ENCODE results near the gene PTPN5.

PTPN5 gene

DNA sequence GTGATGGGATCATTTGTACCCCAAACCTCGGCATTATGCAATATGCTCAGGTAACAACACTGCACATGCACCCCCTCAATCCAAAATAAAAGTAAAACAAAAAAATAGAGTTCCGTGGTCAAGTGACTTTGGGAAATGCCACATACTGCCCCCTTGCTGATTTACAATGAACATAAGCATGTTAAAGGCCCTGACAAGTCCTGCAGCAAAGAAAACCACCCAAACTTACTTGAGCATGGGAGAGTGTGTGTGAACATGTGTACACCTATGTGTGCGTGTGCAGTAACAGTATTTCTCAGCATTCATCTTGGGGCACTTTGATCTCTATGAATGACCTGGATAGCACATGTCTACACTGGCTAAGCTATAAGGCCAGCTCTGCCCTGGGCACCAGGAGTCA, 49.8 kb downstream of the PTPN5 start:
- no peak for DNase-seq (ENCODE audit: low spot score)

DNA sequence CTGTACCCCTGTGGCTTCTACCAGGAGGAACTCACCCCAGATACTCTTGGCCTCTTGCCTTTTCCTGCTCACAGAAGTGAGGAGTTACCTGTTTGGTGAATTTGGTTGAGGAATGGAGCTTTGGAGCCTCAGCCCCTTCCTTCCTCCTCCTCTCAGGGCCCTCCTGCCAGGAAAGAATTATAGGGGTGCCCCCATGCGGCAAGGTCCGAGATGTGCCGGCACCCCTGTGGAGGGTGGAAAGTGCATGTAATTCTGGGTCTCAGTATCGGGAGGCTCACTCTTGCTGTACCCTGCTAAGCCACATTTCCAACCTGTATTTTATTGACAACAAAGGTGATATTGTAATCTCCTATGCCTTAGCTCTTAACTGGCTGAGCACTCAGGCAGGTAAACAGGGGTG, 51.9 kb downstream of the PTPN5 start:
- DNase-seq (ENCODE audit: low spot score), result no peak

DNA sequence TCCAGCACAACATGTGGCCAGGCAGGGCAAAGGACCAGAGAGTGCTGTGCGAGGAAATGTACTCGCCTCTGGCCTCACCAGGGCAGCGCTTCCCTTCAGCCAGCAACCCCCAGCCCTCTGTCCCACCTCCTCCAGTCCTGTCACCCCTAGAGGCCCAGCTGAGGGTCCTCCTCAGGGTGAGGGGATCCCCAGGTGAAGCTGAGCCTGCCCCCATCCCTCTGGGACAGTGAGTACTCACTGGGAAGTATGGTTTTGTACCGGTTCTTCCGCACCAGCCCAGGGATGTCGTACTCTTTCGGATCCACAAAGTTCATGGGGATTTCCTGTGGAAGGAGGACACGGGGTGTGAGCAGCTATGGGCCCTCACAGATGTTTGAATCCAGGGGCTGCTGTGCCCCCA, 54.0 kb downstream of the PTPN5 start:
- no peak for DNase-seq (ENCODE audit: low spot score)

DNA sequence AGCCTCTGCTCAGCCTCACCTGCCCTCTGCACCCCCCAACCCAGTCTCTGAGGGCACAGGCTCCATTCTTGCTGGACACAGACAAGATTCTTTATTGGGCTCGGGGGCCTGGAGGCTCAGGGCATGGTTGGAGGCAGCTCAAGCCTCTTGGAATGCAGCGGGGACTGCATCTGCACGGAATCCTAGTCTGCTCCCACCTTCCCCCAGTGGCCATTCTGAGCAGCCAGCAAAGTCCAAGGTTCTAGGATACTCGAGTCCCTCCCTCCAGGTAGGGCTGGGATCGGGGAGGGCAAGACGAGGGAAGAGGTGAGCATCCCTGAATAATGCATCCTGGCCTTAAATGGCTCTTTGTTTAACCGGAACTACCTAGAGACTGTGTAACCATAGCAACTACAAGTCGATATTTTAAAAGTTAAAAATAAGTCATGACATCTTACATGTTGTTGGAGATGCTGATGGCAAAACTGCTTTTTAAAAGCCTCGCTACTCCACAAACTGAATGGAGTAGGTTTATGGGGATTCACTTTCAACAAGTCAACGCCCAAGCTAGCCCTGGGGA, 54.9 kb downstream of the PTPN5 start:
- DNase-seq (ENCODE audit: low spot score), result no peak

DNA sequence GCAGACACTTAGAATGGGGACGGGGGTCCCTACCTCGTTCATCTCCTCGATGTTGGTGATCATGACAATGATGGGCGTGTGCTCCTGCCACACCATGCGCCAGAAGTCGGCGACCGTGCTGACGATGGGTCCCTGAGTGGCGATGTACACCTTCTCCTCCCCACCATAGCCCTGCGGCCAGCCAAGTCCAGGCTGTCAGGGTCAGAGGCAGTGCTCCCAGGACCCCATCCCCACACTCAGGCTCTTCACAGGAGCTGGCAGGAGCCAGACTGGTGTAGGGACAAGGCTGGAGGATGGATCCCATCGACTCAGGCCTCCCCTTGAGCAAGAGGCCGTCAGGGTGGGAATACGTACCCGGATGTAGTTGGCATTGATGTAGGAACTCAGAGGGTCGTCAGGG, 58.4 kb downstream of the PTPN5 start:
- no peak for DNase-seq (ENCODE audit: low spot score)

DNA sequence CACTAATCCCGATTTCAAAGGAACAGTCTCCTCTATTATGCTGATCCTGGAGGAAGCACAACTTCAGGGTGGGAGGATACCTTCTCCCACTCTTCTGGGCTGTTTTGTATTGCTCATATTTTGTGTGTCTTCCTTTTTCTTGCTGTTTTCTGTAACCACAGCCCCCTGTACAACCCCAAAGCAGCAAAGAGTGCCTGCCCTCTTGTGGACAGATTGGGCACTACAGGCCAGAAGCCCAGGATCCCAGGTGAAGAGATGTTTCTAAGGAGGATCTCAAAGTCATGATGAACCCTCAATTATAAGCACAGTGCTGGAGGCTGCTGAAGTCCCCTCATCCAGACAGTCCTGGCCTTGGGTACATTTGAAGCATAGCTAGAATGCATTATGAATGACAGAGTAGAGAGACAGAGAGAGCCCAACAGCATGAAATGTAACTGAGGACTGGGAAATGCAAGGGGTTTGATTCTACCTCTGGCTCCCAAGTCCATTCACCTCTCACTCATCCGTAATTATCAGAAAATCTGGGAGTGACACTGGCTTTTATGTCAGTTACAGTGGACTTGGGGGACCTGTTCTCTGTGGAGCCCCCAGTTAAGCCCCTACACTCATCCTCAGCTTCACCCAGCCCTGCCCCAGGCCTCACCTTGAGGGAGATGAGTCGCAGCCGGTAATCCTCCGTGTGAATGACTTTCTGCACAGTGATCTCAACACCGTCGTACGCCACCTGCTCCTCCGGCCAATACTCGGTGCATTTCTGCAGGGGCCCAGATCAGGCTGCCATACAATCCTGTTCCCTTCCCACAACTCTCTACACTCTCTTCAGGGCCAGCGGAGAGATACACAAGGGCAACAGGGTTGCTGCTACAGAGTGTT, 59.4 kb downstream of the PTPN5 start:
- DNase-seq (ENCODE audit: low spot score), result peak; percentile 64

GRCh38 chr11:18731441-18731840, 60.2 kb downstream of the PTPN5 start:
- no peak for DNase-seq (ENCODE audit: low spot score)

- no peak for DNase-seq (ENCODE audit: low spot score)
Observed at GRCh38 chr11:18730020-18730419, 61.6 kb downstream of the PTPN5 start.

DNA sequence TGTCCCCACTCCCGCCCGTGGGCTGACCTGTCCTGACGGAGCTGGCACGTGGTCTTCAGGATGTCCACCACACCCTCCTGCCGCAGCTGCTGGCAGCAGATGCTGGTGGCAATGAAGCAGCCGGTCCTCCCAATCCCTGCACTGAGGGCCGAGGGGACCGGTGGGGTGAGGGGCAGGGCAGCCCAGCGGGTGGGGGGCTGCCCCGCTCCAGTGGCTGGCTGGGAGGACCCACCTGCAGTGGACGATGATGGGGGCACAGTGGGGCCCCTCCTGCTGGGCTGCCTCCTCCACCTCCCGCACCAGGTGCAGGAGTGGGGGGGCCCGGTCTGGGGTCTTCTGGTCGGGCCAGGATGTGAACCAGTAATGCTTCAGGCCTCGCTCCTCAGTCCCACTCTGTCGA, 62.2 kb downstream of the PTPN5 start:
- DNase-seq (ENCODE audit: low spot score), result no peak

GRCh38 chr11:18728658-18729057, 62.9 kb downstream of the PTPN5 start:
- no peak for DNase-seq (ENCODE audit: low spot score)

GRCh38 chr11:18727479-18728236, 63.9 kb downstream of the PTPN5 start:
- peak; percentile 74 for DNase-seq (ENCODE audit: low spot score)

GRCh38 chr11:18726040-18726439, 65.6 kb downstream of the PTPN5 start, which contains the start of gene IGSF22:
Gene IGSF22 (minus strand): TSS chr11:18726188. CDS start chr11:18724236, 1,952 bp downstream.
- DNase-seq (ENCODE audit: low spot score), result no peak

GRCh38 chr11:18723991-18724390, 67.6 kb downstream of the PTPN5 start:
- no peak for DNase-seq (ENCODE audit: low spot score)

GRCh38 chr11:18722293-18722637, 69.3 kb downstream of the PTPN5 start:
- no peak for DNase-seq (ENCODE audit: low spot score)

- DNase-seq (ENCODE audit: low spot score), result peak; percentile 79
Observed at GRCh38 chr11:18721561-18722292, 69.9 kb downstream of the PTPN5 start.

DNA sequence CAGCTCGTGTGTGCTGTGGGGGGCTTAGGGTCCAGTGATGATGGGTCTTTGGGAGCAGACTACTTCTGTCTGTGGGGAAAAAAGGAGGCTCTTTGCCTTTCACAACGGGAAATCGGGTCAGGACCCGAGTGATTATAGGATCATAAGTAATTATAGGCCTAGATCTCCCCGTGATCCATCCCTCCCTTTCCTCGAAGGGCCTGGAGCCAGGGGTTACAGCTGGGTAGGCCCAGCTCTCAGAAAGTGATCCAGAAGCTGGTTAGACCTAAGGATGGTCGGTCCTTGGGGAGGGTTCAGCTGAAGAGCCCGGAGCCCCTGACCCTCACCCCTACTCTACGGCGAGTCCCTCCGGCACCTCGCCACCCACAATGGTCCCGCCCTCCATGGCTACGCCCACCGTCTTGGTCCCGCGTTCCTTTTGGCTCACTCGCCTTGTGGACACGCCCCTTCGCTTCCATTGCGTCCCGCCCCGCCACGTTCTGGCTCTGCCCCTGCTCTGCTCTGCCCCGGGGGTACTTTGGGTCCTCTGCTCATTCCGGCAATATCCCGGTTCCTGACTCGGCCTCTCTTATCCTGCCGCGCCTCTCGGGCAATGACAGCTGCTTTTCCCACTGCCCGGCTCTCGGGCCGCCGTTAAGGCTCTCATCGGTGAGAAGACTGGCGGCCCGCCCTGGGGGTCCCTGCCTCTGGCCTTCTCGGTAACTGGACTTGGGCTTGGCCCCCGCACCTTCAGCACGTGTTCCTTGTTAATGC, 70.6 kb downstream of the PTPN5 start:
- DNase-seq (ENCODE audit: low spot score), result peak; percentile 94

GRCh38 chr11:18720091-18720807, 71.3 kb downstream of the PTPN5 start:
- peak; percentile 85 for DNase-seq (ENCODE audit: low spot score)

- DNase-seq (ENCODE audit: low spot score), result no peak
Observed at GRCh38 chr11:18715476-18715875, 76.1 kb downstream of the PTPN5 start.

GRCh38 chr11:18714443-18714780, 77.2 kb downstream of the PTPN5 start:
- DNase-seq (ENCODE audit: low spot score), result no peak

- DNase-seq (ENCODE audit: low spot score), result no peak
Observed at GRCh38 chr11:18713646-18714442, 77.8 kb downstream of the PTPN5 start.

All from SK-N-DZ (cell line).